HepG2 (cell line): Measurements from ENCODE around the gene FITM1. TPM values are rescaled to one million over a fixed set of nuclear protein-coding genes. Genes with fewer than 3 reads are reported as not detected.

Source experiments
- ATAC-seq: fragments of 200-7000 bp; cut with Tn5 transposase; 3 replicates; pipeline ENCODE4 v1.9.1; 2020; ENCODE audit warnings: mild to moderate bottlenecking, moderate library complexity
- BruUV-seq: library from RNA; stranded (reverse); fragments of 400-500 nt; replicated peaks from 2 replicates; lab custom pipeline; 2021; lab: Mats Ljungman, UMichigan
- CTCF ChIA-PET: fragments of 300-600 bp; formaldehyde crosslinking; extraction: SDS; loops from one replicate; lab custom pipeline; 2021; ENCODE audit warnings: low total read pairs, inconsistent platforms, low intra/inter-chr PET ratio; lab: Yijun Ruan, JAX
- POLR2A ChIA-PET: fragments of 350-600 bp; sonication (Branson Sonifier 250); formaldehyde crosslinking; loops from one replicate; lab custom pipeline; 2020; ENCODE audit warnings: antibody characterized with exemption, inconsistent platforms; lab: Yijun Ruan, JAX
- DNase-seq: peaks from one replicate; pipeline ENCODE4 v3.0.0-alpha.2; 2015; ENCODE audit warnings: low spot score
- FAIRE-seq: peaks from 3 replicates; lab custom pipeline; 2011; peaks lifted over from hg19 to GRCh38; lab: Jason Lieb, UNC
- H2AFZ ChIP-seq: one replicate; pipeline ENCODE4 v1.6.1; 2011; ENCODE audit warnings: low read length, inconsistent platforms
- H3K27ac ChIP-seq: fragments of 300-600 bp; 3 replicates; pipeline ENCODE4 v1.8.0; 2011; ENCODE audit warnings: mixed run types, mild to moderate bottlenecking, mixed read lengths, low read length, inconsistent platforms; ENCODE audit not compliant: insufficient read depth; ENCODE audit errors: extremely low read length
- H3K27me3 ChIP-seq, 2 experiments: fragments of 200-600 bp in 1 of 2; 2 replicates in 1 of 2; 3 replicates in 1 of 2; pipeline versions ENCODE4 v1.6.0 to v1.8.0; 2011; ENCODE audit warnings: low read length in 2 of 2, mild to moderate bottlenecking in 2 of 2, moderate library complexity in 2 of 2, inconsistent platforms in 1 of 2; ENCODE audit not compliant: insufficient read depth in 2 of 2, control insufficient read depth in 1 of 2
- H3K36me3 ChIP-seq, 2 experiments: fragments of 200-600 bp in 1 of 2; replicated peaks in 1 of 2; 2 replicates in 1 of 2; 3 replicates in 1 of 2; pipeline versions ENCODE4 v1.5.1 to v1.8.0; 2011; ENCODE audit warnings: low read length in 2 of 2, inconsistent platforms in 1 of 2; ENCODE audit not compliant: insufficient read depth in 2 of 2, control insufficient read depth in 1 of 2
- H3K4me1 ChIP-seq: 2 replicates; pipeline ENCODE4 v1.5.1; 2012; ENCODE audit warnings: low read length, inconsistent platforms; ENCODE audit not compliant: insufficient read depth
- H3K4me2 ChIP-seq: 2 replicates; pipeline ENCODE4 v1.6.0; 2011; ENCODE audit warnings: low read depth, low read length, inconsistent platforms
- H3K4me3 ChIP-seq, 3 experiments: fragments of 200-600 bp in 1 of 3; sonication (generic), shearing (Covaris generic) in 1 of 3; replicated peaks in 1 of 3; 2 replicates each; pipeline ENCODE4 v1.5.1; 2011 to 2016; ENCODE audit warnings: low read length in 3 of 3, inconsistent platforms in 2 of 3, low read depth in 2 of 3, mild to moderate bottlenecking in 2 of 3, control low read depth in 1 of 3, mixed read lengths in 1 of 3; ENCODE audit not compliant: insufficient read depth in 1 of 3
- H3K79me2 ChIP-seq: one replicate; pipeline ENCODE4 v1.6.1; 2011; ENCODE audit warnings: low read length, inconsistent platforms; ENCODE audit not compliant: insufficient read depth
- H3K9ac ChIP-seq: 2 replicates; pipeline ENCODE4 v1.6.0; 2011; ENCODE audit warnings: mild to moderate bottlenecking, low read depth, low read length, inconsistent platforms; ENCODE audit not compliant: insufficient read depth
- H3K9me3 ChIP-seq: 2 replicates; pipeline ENCODE4 v1.5.1; 2012; ENCODE audit warnings: mild to moderate bottlenecking, low read length
- H4K20me1 ChIP-seq: 2 replicates; pipeline ENCODE4 v1.6.0; 2011; ENCODE audit warnings: inconsistent platforms, mild to moderate bottlenecking, low read length, moderate library complexity; ENCODE audit not compliant: insufficient read depth
- ARNTL ChIP-seq: sonication (generic); formaldehyde crosslinking; IDR thresholded peaks from 2 replicates; pipeline ENCODE4 v1.4.0; 2020; ENCODE audit warnings: mild to moderate bottlenecking, missing genetic modification reagents
- NR2F1 ChIP-seq, 2 experiments: fragments of 450-650 bp in 1 of 2; formaldehyde crosslinking in 1 of 2; IDR thresholded peaks; 2 replicates each; pipeline versions ENCODE4 v1.5.0 to v1.6.1; 2016 to 2020; ENCODE audit warnings: mild to moderate bottlenecking in 1 of 2, missing compliant biosample characterization in 1 of 2, missing genetic modification reagents in 1 of 2, moderate library complexity in 1 of 2
- PTBP1 ChIP-seq: fragments of 200-400 bp; formaldehyde crosslinking; IDR thresholded peaks from 2 replicates; pipeline ENCODE4 v1.6.1; 2018; ENCODE audit warnings: low read length, low read depth; ENCODE audit not compliant: poor library complexity, severe bottlenecking
- U2AF1 ChIP-seq: fragments of 200-400 bp; formaldehyde crosslinking; optimal IDR thresholded peaks from 2 replicates; pipeline ENCODE3; 2017; ENCODE audit warnings: mild to moderate bottlenecking, low read depth, low read length
- ZMAT3 ChIP-seq: sonication (generic); formaldehyde crosslinking; conservative IDR thresholded peaks from 2 replicates; pipeline ENCODE4 v1.7.0; 2021; ENCODE audit warnings: missing genetic modification reagents
- ZNF337 ChIP-seq: sonication (generic); formaldehyde crosslinking; IDR thresholded peaks from 2 replicates; pipeline ENCODE4 v1.5.1; 2020; ENCODE audit warnings: missing genetic modification reagents, low read depth, mild to moderate bottlenecking, borderline replicate concordance
- ZSCAN9 ChIP-seq: IDR thresholded peaks from 2 replicates; pipeline ENCODE4 v1.6.1; 2016; ENCODE audit warnings: borderline replicate concordance
- WGBS: methylation state at CpG from one replicate; pipeline ENCODE4 v1.1.6; 2017; ENCODE audit warnings: low lambda C conversion rate; 5-methylcytosine and 5-hydroxymethylcytosine counted together
- in situ Hi-C: cut with HindIII; loops from 2 replicates; pipeline ENCODE4 v1.10.0; 2017; ENCODE audit warnings: low pct_unique_long_range_greater_than_20kb; ENCODE audit not compliant: extremely low pct_ligation_motif_present
- intact Hi-C: fragments of 100-400 bp; cut with micrococcal nuclease; formaldehyde crosslinking; loops from one replicate; pipeline ENCODE4 v1.10.0; 2022; ENCODE audit not compliant: unreplicated experiment
- polyA plus RNA-seq, 8 experiments: library from polyadenylated mRNA; depleted of rRNA in 3 of 8; stranded (reverse) in 7 of 8; unstranded in 1 of 8; fragments of >200 nt; fragmentation: Illumina TruSeq in 4 of 8; extraction: Trizol in 4 of 8; gene quantifications; 2 replicates each; pipeline versions ENCODE4 v1.2.1 to v1.2.3, GENCODE V29; 2011 to 2016; ENCODE audit warnings: low read depth in 4 of 8, missing spikeins in 1 of 8, mixed read lengths in 1 of 8; ENCODE audit not compliant: insufficient read depth in 1 of 8
- total RNA-seq, 5 experiments: library from RNA; depleted of rRNA; stranded (reverse); fragments of >200 nt; fragmentation: Illumina TruSeq; extraction: Trizol; gene quantifications; 2 replicates each; pipeline ENCODE4 v1.2.3, GENCODE V29; 2016; ENCODE audit warnings: low read depth in 1 of 5
- TF ChIP-seq, protein P1 (sequence below): sonication (generic); formaldehyde crosslinking; IDR thresholded peaks from 2 replicates; pipeline ENCODE4 v1.4.0; 2020; ENCODE audit warnings: missing genetic modification reagents, borderline replicate concordance
- TF ChIP-seq, protein P2 (sequence below): sonication (generic); formaldehyde crosslinking; conservative IDR thresholded peaks from 2 replicates; pipeline ENCODE4 v1.5.0; 2020; ENCODE audit warnings: missing genetic modification reagents
- TF ChIP-seq, protein P3 (sequence below): IDR thresholded peaks from 2 replicates; pipeline ENCODE4 v1.6.1; 2012; ENCODE audit warnings: inconsistent platforms
- TF ChIP-seq, protein P4 (sequence below): sonication (generic); formaldehyde crosslinking; IDR thresholded peaks from 2 replicates; pipeline ENCODE4 v1.8.0; 2022; ENCODE audit warnings: missing genetic modification reagents, mild to moderate bottlenecking, moderate library complexity, borderline replicate concordance

FITM1 gene
- total and polyA plus RNA-seq, 2 of the 13 experiments (the other 11 are each of a cell fraction or from before 2014, with no cell fraction given), result 2.7 to 5.8 TPM

DNA sequence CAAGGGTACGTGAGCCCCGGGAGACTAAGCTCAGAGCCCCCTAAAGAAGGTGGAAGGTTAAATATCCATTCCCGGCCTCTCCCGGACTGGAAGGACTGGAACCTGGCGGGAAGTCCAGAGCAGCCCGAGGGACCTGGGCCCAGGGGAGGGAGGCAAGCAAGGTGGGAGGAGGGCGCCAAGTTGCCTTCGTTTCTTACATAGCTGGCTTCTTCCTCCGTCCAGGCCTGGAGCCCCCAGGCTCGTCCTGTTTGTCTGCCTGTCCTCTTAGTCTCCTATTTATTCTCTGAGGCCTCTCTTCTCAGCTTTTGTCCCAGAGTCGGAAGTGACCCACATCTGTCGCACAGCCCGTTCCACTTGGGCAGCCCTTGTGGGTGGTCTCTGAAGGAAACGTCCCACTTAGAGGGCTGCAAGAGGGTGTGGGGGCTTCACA, 35.6 kb upstream of the FITM1 start:
- intact Hi-C loops (loop anchor here (1.0 to 5.0 kb wide), 7 partner anchors 13 to 483 kb away; partner anchors contain the start of genes DCAF11, EMC9, IRF9 and NRL), in situ Hi-C loops (loop anchor here (5.0 kb wide), 2 partner anchors 38 to 83 kb away; no protein-coding TSS in a partner anchor)
- H3K27ac ChIP-seq, result peak overlapping the region; percentile 87
- H3K4me3 ChIP-seq, result peak overlapping the region; percentile 86 to 98 (median 97)
- H3K9ac ChIP-seq, result peak overlapping the region; percentile 99
- FAIRE-seq, result no peak
- H3K79me2 ChIP-seq, result peaks cover 28% of the 10 kb centered on the region
- H3K27me3 ChIP-seq, result peaks cover 0 to 6% of the 10 kb centered on the region in 2 experiments; a peak in 1 of 5 replicates
- ChIA-PET POLR2A (interaction anchor here (0.5 to 14.4 kb wide), 54 partner anchors 8 to 1112 kb away, joined by 3 to 627 read pairs (median 8); partner anchors contain the start of genes ACIN1, AJUBA, C14orf119 and CARMIL3), CTCF (interaction anchor here (2.7 to 3.3 kb wide), 2 partner anchors 14 to 36 kb away, joined by 10 to 15 read pairs; no protein-coding TSS in a partner anchor)
- no peaks in the 10 kb centered on the region for H3K9me3 ChIP-seq
- peaks cover 62% of the 10 kb centered on the region for H3K4me1 ChIP-seq
- peak; percentile 0 for ATAC-seq
- 0 out of 2 replicates have a peak, but pooled peaks cover 4% of the 10 kb centered on the region for H4K20me1 ChIP-seq
- BruUV-seq, result TSS peak; percentile 82
- H2AFZ ChIP-seq, result no peak overlapping the region
- no peak for DNase-seq
- peaks cover 26 to 30% of the 10 kb centered on the region in 2 experiments for H3K36me3 ChIP-seq
- WGBS, result 3% methylated on average over 14 of the region's 14 CpGs
- peak overlapping the region; percentile 99 for H3K4me2 ChIP-seq
- no peak for TF ChIP-seq ARNTL (CRISPR knock-in tag)
- TF ChIP-seq, protein P1, sequence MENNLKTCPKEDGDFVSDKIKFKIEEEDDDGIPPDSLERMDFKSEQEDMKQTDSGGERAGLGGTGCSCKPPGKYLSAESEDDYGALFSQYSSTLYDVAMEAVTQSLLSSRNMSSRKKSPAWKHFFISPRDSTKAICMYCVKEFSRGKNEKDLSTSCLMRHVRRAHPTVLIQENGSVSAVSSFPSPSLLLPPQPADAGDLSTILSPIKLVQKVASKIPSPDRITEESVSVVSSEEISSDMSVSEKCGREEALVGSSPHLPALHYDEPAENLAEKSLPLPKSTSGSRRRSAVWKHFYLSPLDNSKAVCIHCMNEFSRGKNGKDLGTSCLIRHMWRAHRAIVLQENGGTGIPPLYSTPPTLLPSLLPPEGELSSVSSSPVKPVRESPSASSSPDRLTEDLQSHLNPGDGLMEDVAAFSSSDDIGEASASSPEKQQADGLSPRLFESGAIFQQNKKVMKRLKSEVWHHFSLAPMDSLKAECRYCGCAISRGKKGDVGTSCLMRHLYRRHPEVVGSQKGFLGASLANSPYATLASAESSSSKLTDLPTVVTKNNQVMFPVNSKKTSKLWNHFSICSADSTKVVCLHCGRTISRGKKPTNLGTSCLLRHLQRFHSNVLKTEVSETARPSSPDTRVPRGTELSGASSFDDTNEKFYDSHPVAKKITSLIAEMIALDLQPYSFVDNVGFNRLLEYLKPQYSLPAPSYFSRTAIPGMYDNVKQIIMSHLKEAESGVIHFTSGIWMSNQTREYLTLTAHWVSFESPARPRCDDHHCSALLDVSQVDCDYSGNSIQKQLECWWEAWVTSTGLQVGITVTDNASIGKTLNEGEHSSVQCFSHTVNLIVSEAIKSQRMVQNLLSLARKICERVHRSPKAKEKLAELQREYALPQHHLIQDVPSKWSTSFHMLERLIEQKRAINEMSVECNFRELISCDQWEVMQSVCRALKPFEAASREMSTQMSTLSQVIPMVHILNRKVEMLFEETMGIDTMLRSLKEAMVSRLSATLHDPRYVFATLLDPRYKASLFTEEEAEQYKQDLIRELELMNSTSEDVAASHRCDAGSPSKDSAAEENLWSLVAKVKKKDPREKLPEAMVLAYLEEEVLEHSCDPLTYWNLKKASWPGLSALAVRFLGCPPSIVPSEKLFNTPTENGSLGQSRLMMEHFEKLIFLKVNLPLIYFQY (CRISPR knock-in tag), result no peak
- TF ChIP-seq NR2F1 (CRISPR knock-in tag; IDR thresholded peaks at IDR 0.05), result peak in 1 of 2 experiments; percentile 5; a peak in 1 of 4 replicates
- TF ChIP-seq PTBP1, result no peak
- peak; percentile 13 for TF ChIP-seq U2AF1
- no peak for TF ChIP-seq ZNF337
- TF ChIP-seq, protein P2, sequence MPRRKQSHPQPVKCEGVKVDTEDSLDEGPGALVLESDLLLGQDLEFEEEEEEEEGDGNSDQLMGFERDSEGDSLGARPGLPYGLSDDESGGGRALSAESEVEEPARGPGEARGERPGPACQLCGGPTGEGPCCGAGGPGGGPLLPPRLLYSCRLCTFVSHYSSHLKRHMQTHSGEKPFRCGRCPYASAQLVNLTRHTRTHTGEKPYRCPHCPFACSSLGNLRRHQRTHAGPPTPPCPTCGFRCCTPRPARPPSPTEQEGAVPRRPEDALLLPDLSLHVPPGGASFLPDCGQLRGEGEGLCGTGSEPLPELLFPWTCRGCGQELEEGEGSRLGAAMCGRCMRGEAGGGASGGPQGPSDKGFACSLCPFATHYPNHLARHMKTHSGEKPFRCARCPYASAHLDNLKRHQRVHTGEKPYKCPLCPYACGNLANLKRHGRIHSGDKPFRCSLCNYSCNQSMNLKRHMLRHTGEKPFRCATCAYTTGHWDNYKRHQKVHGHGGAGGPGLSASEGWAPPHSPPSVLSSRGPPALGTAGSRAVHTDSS (CRISPR knock-in tag), result no peak
- TF ChIP-seq, protein P3, sequence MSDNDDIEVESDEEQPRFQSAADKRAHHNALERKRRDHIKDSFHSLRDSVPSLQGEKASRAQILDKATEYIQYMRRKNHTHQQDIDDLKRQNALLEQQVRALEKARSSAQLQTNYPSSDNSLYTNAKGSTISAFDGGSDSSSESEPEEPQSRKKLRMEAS, result no peak
- no peak for TF ChIP-seq ZMAT3
- TF ChIP-seq, protein P4, sequence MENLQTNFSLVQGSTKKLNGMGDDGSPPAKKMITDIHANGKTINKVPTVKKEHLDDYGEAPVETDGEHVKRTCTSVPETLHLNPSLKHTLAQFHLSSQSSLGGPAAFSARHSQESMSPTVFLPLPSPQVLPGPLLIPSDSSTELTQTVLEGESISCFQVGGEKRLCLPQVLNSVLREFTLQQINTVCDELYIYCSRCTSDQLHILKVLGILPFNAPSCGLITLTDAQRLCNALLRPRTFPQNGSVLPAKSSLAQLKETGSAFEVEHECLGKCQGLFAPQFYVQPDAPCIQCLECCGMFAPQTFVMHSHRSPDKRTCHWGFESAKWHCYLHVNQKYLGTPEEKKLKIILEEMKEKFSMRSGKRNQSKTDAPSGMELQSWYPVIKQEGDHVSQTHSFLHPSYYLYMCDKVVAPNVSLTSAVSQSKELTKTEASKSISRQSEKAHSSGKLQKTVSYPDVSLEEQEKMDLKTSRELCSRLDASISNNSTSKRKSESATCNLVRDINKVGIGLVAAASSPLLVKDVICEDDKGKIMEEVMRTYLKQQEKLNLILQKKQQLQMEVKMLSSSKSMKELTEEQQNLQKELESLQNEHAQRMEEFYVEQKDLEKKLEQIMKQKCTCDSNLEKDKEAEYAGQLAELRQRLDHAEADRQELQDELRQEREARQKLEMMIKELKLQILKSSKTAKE (CRISPR knock-in tag), result no peak
- TF ChIP-seq ZSCAN9, result no peak
